Thymus (tissue), 11 donors: ENCODE data around the gene EBLN2. TPM values are rescaled to one million over a fixed set of nuclear protein-coding genes. Genes with fewer than 3 reads are reported as not detected.

ENCODE experiments used
- DNase-seq, 9 donors: peaks; one replicate each; pipeline ENCODE4 v3.0.0-alpha.2; 2013; ENCODE audit warnings: low spot score in 9 of 9, low read depth in 6 of 9, missing footprints in 1 of 9
- H3K27ac ChIP-seq, 2 donors: one replicate each; pipeline ENCODE4 v1.5.1; 2013; ENCODE audit warnings: control low read depth in 1 of 2, low read depth in 1 of 2, low read length in 1 of 2, mild to moderate bottlenecking in 1 of 2, moderate library complexity in 1 of 2
- H3K27me3 ChIP-seq, 2 donors: one replicate each; pipeline ENCODE4 v1.5.1; 2013; ENCODE audit warnings: low read length in 1 of 2; ENCODE audit not compliant: control insufficient read depth in 2 of 2, insufficient read depth in 1 of 2
- H3K36me3 ChIP-seq, 2 donors: one replicate each; pipeline ENCODE4 v1.5.1; 2013; ENCODE audit warnings: low read length in 1 of 2, mild to moderate bottlenecking in 1 of 2, moderate library complexity in 1 of 2; ENCODE audit not compliant: control insufficient read depth in 2 of 2, insufficient read depth in 2 of 2
- H3K4me1 ChIP-seq, 2 donors: one replicate each; pipeline ENCODE4 v1.5.1; 2013; ENCODE audit warnings: low read length in 2 of 2; ENCODE audit not compliant: control insufficient read depth in 2 of 2, insufficient read depth in 2 of 2
- H3K4me3 ChIP-seq, 2 donors: one replicate each; pipeline ENCODE4 v1.5.1; 2013; ENCODE audit warnings: low read length in 2 of 2, control low read depth in 1 of 2, mild to moderate bottlenecking in 1 of 2
- H3K9me3 ChIP-seq, 2 donors: one replicate each; pipeline ENCODE4 v1.5.1; 2013; ENCODE audit warnings: low read length in 1 of 2, mild to moderate bottlenecking in 1 of 2; ENCODE audit not compliant: control insufficient read depth in 2 of 2, insufficient read depth in 1 of 2
- WGBS: extraction: QIAGEN DNeasy Blood & Tissue Kit; methylation state at CpG from one replicate; pipeline ENCODE4 v1.1.7; 2013; 5-methylcytosine and 5-hydroxymethylcytosine counted together
- polyA plus RNA-seq: library from polyadenylated mRNA; stranded (reverse); fragments of 200-250 nt; gene quantifications from one replicate; pipeline ENCODE4 v1.2.3, GENCODE V29; 2013
- total RNA-seq: library from RNA; stranded (reverse); fragments of 120-200 nt; gene quantifications from one replicate; pipeline ENCODE4 v1.2.4, GENCODE V29; 2013
- donor health status: healthy.

Gene EBLN2
- total and polyA plus RNA-seq, 2 donors, result 0.94 to 4.2 TPM

DNA sequence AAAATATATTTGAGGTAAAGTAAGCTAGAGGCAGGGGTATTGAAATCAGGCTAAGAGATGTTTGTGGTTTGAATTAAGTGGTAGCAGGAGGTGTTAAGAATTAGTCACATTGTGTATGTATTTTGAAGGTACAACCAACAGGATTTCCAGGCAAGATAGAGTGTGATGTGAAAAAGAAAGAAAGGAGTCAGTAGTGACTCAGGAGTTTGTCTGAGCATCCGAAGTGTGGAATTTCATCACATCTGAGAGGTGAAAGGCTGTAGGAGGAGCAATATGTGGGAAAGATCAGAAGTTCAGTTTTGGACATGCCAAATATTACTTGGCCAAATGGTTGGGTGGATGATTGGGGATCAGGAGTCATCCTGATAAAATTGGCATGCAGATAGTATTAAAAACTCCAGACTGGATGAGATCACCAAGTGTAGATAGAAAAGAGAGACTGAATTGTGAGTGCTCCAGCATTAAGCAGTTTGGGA, 32.1 kb upstream of the EBLN2 start:
- H3K4me1 ChIP-seq, result peaks cover 0 to 3% of the 10 kb centered on the region in 2 donors
- no peak for DNase-seq
- H3K4me3 ChIP-seq, result no peak overlapping the region
- peaks cover 0 to 3% of the 10 kb centered on the region in 2 donors for H3K36me3 ChIP-seq
- no peak overlapping the region for H3K27ac ChIP-seq
- WGBS, result 90% methylated on average over 1 of the region's 1 CpG
- H3K27me3 ChIP-seq, result no peaks in the 10 kb centered on the region
- no peaks in the 10 kb centered on the region for H3K9me3 ChIP-seq

DNA sequence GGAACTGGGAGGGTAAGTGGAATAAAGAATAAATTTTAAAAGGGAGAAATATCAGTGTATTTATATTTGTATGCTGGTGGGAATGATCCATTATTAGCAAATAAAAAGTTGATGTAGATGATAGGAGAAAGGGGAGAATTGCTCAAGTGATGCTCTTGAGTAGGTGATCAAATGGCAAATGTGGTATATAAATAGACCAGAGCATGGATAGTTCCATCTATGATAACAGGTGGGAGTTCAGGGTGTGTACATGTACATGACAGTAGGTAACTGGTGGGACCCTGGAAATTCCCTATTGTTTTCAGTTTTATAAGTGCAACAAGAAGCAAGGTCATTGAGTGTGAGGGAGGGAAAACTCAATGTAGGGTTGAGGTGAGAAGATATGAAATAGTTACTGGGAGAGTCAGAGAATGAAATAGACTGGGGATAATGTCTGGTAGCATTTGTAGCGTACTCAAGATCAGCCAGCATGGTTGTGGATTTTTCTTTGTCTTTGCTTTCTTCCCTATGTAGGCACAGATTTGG, 31.3 kb upstream of the EBLN2 start:
- Histone ChIP-seq H3K4me3 (no peak overlapping the region), H3K27me3 (no peaks in the 10 kb centered on the region), H3K36me3 (peaks cover 0 to 9% of the 10 kb centered on the region in 2 donors), H3K27ac (no peak overlapping the region), H3K4me1 (peaks cover 0 to 3% of the 10 kb centered on the region in 2 donors), H3K9me3 (no peaks in the 10 kb centered on the region)
- DNase-seq, result no peak
- WGBS, result 95% methylated on average over 1 of the region's 1 CpG

DNA sequence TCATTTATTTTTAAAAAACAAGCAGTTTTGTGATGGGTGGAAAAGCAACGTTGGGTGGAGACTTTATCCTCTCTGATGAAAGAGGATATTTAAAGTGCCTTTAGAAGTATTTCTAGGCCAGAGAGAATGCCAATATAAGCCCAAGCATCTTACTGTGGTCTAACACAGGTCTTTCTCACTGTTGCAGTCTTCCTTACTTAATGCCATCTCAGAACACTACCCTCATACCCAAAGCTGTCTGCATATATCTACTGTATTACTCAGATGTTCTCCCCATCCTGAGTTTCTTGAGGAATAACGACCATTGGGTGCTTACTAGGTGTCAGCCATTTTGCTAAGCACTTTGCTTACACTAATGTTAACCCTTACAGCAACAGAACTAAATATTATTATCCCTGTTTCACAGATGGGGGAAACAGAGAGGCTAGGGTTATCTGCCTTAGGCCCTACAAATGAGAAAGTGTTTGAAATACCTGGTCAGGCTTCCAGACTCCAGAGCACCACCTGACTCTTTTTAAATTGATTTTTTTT, 29.8 kb upstream of the EBLN2 start:
- no peaks in the 10 kb centered on the region for H3K27me3 ChIP-seq
- H3K4me1 ChIP-seq, result peaks cover 0 to 3% of the 10 kb centered on the region in 2 donors
- H3K4me3 ChIP-seq, result no peak overlapping the region
- no peak for DNase-seq
- peaks cover 0 to 12% of the 10 kb centered on the region in 2 donors for H3K36me3 ChIP-seq
- no peaks in the 10 kb centered on the region for H3K9me3 ChIP-seq
- no peak overlapping the region for H3K27ac ChIP-seq
- WGBS, result 87% methylated on average over 2 of the region's 2 CpGs

DNA sequence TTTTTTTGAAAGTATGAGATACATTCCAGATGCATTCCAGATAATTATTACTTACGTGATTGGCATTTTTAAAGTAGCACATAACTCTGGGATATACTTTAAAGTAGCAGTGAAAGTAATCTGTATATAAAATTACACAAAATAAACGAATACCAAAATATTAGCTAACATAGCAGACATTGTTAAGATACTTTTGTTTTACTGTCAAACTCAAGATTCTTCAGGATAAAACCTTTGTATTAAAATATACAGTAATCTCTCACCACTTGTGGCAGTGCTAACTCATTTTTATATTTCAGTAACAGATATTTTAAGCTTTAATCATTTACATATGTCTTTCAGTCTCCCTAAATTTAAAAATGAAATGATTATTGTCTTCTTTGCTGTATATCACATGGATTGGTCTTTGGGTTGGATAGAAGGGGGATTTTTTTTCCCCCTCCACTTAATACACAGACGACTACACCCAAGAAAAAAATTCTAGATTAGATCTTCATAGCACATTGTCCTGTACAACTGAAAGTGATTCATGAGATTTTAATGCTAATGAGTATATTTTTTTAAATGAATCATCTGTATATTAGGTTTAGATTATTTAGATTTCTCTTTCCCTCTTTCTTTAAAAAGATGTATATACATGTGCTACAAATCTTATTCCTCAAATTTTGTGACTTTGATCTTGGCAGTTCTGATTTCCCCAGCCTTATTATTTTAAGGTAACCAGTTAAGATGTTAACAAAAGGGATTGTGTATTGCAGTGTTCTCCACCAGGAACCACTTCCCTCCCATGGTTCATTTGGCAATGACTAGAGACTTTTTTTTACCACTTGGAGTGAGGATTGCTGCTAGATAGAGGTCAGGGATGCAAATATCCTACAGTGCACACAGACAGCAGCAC, 24.5 kb upstream of the EBLN2 start:
- H3K27ac ChIP-seq, result no peak overlapping the region
- 92% methylated on average over 3 of the region's 3 CpGs for WGBS
- H3K4me3 ChIP-seq, result no peak overlapping the region
- H3K4me1 ChIP-seq, result no peaks in the 10 kb centered on the region
- no peak for DNase-seq
- peaks cover 0 to 12% of the 10 kb centered on the region in 2 donors for H3K36me3 ChIP-seq
- H3K9me3 ChIP-seq, result no peaks in the 10 kb centered on the region
- no peaks in the 10 kb centered on the region for H3K27me3 ChIP-seq

DNA sequence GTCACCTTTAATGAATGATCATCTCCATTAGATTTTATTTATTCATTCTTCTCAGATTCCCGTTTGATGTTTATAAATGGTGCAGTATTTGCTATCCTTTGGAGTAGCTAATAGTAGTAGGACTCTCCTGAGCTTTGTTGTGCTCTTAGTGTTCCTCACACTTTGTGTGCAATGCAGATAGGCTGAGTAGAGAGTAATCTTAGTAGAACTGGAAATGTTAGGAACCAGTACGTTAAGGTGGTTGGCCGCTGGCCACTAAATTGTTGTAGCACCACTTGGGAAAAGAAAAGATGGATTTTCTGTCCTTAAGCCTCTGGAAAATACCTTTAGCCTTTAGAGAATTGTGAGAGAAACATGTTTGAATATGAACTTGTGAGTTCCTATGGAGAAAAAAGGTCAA, 19.9 kb upstream of the EBLN2 start:
- Histone ChIP-seq H3K9me3 (no peaks in the 10 kb centered on the region), H3K4me1 (no peaks in the 10 kb centered on the region), H3K27ac (no peak overlapping the region), H3K36me3 (no peaks in the 10 kb centered on the region), H3K27me3 (no peaks in the 10 kb centered on the region), H3K4me3 (no peak overlapping the region)
- no peak for DNase-seq
- WGBS, result 86% methylated on average over 3 of the region's 3 CpGs

DNA sequence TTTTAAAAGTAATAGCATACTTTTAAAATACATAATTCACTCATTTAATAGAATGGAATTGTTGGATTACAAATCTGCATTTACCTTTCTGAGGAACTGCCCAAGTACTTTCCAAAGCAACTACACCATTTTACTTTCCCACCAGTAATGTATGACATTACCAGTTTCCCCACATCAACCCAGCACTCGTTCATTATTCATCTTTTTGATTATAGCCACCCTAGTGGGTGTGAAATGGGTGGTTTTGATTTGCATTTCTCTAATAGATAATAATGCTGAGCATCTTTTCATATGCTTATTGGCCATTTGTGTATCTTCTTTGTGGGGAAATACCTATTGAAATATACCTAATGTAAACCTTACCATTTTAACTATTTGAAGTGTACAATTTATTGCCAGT, 18.0 kb upstream of the EBLN2 start:
- Histone ChIP-seq H3K4me3 (no peak overlapping the region), H3K27me3 (no peaks in the 10 kb centered on the region), H3K4me1 (no peaks in the 10 kb centered on the region), H3K9me3 (no peaks in the 10 kb centered on the region), H3K36me3 (peaks cover 6 to 8% of the 10 kb centered on the region in 2 donors), H3K27ac (no peak overlapping the region)
- 88% methylated on average over 1 of the region's 1 CpG for WGBS
- no peak for DNase-seq

DNA sequence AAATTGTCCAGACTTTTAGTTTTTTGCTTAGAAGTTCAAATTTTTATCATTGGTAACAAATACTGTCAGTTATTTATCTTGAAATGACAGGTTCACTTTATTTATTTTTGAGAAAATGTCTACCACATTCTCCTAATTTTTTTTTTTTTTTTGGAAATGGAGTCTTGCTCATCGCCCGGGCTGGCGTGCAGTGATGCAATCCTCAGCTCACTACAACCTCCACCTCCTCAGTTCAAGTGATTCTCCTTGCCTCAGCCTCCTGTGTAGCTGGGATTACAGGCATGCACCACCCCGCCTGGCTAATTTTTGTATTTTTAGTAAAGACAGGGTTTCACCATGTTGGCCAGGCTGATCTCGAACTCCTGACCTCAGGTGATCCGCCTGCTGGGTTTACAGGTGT, 16.1 kb upstream of the EBLN2 start:
- Histone ChIP-seq H3K4me1 (no peaks in the 10 kb centered on the region), H3K27me3 (no peaks in the 10 kb centered on the region), H3K27ac (no peak overlapping the region), H3K36me3 (peaks cover 6 to 13% of the 10 kb centered on the region in 2 donors), H3K4me3 (no peak overlapping the region), H3K9me3 (no peaks in the 10 kb centered on the region)
- DNase-seq, result no peak
- 94% methylated on average over 6 of the region's 6 CpGs for WGBS

DNA sequence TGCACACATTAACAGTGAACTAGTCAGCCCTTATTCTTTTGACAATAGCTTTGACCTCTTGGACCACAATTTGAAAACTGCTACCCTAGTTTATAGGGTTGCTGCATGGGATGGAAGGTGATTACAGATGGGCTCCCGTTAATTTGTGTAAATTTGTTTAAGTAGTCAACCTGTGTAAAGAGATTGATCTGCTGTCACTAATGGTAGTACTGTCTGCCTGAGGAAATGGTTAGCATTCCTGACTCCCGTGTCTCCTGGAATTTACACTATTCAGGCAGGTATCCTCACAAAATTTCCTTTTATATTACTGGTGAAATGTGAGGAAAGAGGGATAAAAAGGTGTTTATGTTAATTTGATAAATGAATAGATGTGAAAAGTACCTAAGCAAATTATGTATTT, 15.3 kb upstream of the EBLN2 start:
- Histone ChIP-seq H3K27ac (no peak overlapping the region), H3K4me1 (no peaks in the 10 kb centered on the region), H3K36me3 (peaks cover 6 to 16% of the 10 kb centered on the region in 2 donors), H3K27me3 (no peaks in the 10 kb centered on the region), H3K9me3 (no peaks in the 10 kb centered on the region), H3K4me3 (no peak overlapping the region)
- 95% methylated on average over 2 of the region's 2 CpGs for WGBS
- DNase-seq, result no peak

DNA sequence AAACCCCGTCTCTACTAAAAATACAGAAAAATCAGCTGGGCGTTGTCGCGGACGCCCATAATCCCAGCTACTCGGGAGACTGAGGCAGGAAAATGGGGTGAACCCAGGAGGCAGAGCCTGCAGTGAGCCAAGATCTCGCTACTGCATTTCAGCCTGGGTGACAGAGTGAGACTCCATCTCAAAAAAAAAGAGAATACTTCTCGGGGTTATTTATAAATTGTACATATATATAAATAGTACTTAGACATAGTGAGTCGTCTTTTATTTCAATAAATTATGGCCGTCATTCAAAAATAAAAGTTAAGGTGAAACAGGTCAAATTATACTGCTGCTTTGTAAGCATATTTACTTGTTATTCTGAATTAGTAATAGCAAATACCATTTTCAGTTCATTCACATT, 12.1 kb upstream of the EBLN2 start:
- no peak overlapping the region for H3K4me3 ChIP-seq
- H3K4me1 ChIP-seq, result no peaks in the 10 kb centered on the region
- no peak overlapping the region for H3K27ac ChIP-seq
- no peaks in the 10 kb centered on the region for H3K27me3 ChIP-seq
- 97% methylated on average over 10 of the region's 10 CpGs for WGBS
- peaks cover 6 to 23% of the 10 kb centered on the region in 2 donors for H3K36me3 ChIP-seq
- no peaks in the 10 kb centered on the region for H3K9me3 ChIP-seq
- no peak for DNase-seq
